ENCODE results near the gene TMEM186. TPM values are rescaled to one million over a fixed set of nuclear protein-coding genes. Genes with fewer than 3 reads are reported as not detected.
A peak's percentile ranks its signal among the peaks of the same experiment; 100 is the strongest.
"Not testable (repeated sequence)": the region's sequence is repeated elsewhere in the genome, so short reads cannot be mapped to it uniquely, and the experiment has no call there.

TMEM186 gene
- total RNA-seq = 1 to 10 TPM; 1.8 to 3.2 TPM

- Histone ChIP-seq H3K4me1 (ENCODE audit: control insufficient read depth in 1 of 2, low read depth in 2 of 2) (peaks cover 20 to 41% of the 10 kb centered on the region in 2 donors), H3K9me3 (no peaks in the 10 kb centered on the region), H3K36me3 (peaks cover 8% of the 10 kb centered on the region), H3K27ac (peak within 1 kb of the TSS; percentile 69 to 78), H3K27me3 (replicated peaks; ENCODE audit: insufficient read depth) (no peaks in the 10 kb centered on the region), H3K4me3 (peak within 1 kb of the TSS; percentile 95)
- peak; percentile 88 for ATAC-seq (ENCODE audit: insufficient number of reproducible peaks, low FRiP score, low read depth)
- no peak for TF ChIP-seq CTCF (IDR thresholded peaks at IDR 0.05)
- DNase-seq (ENCODE audit: low spot score) = peak; percentile 83
Observed at GRCh38 chr16:8797364-8798173, at the start of gene TMEM186, which contains the start of gene PMM2. TSS of gene TMEM186 (minus strand) at chr16:8797639. CDS start at chr16:8797614, 25 bp downstream. TSS of gene PMM2 (plus strand) at chr16:8797839. CDS start at chr16:8797883, 44 bp downstream.

GRCh38 chr16:8847145-8847544 lies 49.7 kb upstream of the TMEM186 start:
- TF ChIP-seq CTCF (IDR thresholded peaks at IDR 0.05) = no peak
- Histone ChIP-seq H3K36me3 (peaks cover 13% of the 10 kb centered on the region), H3K4me3 (no peak overlapping the region), H3K9me3 (no peaks in the 10 kb centered on the region), H3K4me1 (ENCODE audit: control insufficient read depth in 1 of 2, low read depth in 2 of 2) (peaks cover 0 to 7% of the 10 kb centered on the region in 2 donors), H3K27me3 (replicated peaks; ENCODE audit: insufficient read depth) (no peaks in the 10 kb centered on the region), H3K27ac (no peak overlapping the region)
- DNase-seq (ENCODE audit: low spot score) (no peak), ATAC-seq (ENCODE audit: insufficient number of reproducible peaks, low FRiP score, low read depth) (no peak)

GRCh38 chr16:8846401-8846932 lies 49.0 kb upstream of the TMEM186 start:
- Histone ChIP-seq H3K4me1 (ENCODE audit: control insufficient read depth in 1 of 2, low read depth in 2 of 2) (peaks cover 0 to 7% of the 10 kb centered on the region in 2 donors), H3K9me3 (no peaks in the 10 kb centered on the region), H3K4me3 (no peak overlapping the region), H3K27ac (no peak overlapping the region), H3K36me3 (peaks cover 13% of the 10 kb centered on the region), H3K27me3 (replicated peaks; ENCODE audit: insufficient read depth) (no peaks in the 10 kb centered on the region)
- no peak for ATAC-seq (ENCODE audit: insufficient number of reproducible peaks, low FRiP score, low read depth)
- DNase-seq (ENCODE audit: low spot score) = no peak
- TF ChIP-seq CTCF (IDR thresholded peaks at IDR 0.05) = no peak

- Histone ChIP-seq H3K27me3 (replicated peaks; ENCODE audit: insufficient read depth) (no peaks in the 10 kb centered on the region), H3K9me3 (no peaks in the 10 kb centered on the region), H3K27ac (no peak overlapping the region), H3K4me1 (ENCODE audit: control insufficient read depth in 1 of 2, low read depth in 2 of 2) (peaks cover 0 to 7% of the 10 kb centered on the region in 2 donors), H3K36me3 (peaks cover 13% of the 10 kb centered on the region), H3K4me3 (no peak overlapping the region)
- ATAC-seq (ENCODE audit: insufficient number of reproducible peaks, low FRiP score, low read depth) (no peak), DNase-seq (ENCODE audit: low spot score) (no peak)
- TF ChIP-seq CTCF (IDR thresholded peaks at IDR 0.05) = no peak
Observed at GRCh38 chr16:8845699-8846298, 48.4 kb upstream of the TMEM186 start.

GRCh38 chr16:8843296-8843695 lies 45.9 kb upstream of the TMEM186 start:
- not testable (repeated sequence) for H3K4me3 ChIP-seq; H3K9me3 ChIP-seq; H3K27me3 ChIP-seq (replicated peaks; ENCODE audit: insufficient read depth); ATAC-seq (ENCODE audit: insufficient number of reproducible peaks, low FRiP score, low read depth); H3K36me3 ChIP-seq; DNase-seq (ENCODE audit: low spot score); H3K27ac ChIP-seq; H3K4me1 ChIP-seq (ENCODE audit: control insufficient read depth in 1 of 2, low read depth in 2 of 2)

- H3K4me1 ChIP-seq (ENCODE audit: control insufficient read depth in 1 of 2, low read depth in 2 of 2); H3K4me3 ChIP-seq; H3K36me3 ChIP-seq; H3K27me3 ChIP-seq (replicated peaks; ENCODE audit: insufficient read depth); DNase-seq (ENCODE audit: low spot score); H3K27ac ChIP-seq; H3K9me3 ChIP-seq; ATAC-seq (ENCODE audit: insufficient number of reproducible peaks, low FRiP score, low read depth): not testable (repeated sequence)
Observed at GRCh38 chr16:8842016-8842415, 44.6 kb upstream of the TMEM186 start.

- DNase-seq (ENCODE audit: low spot score); ATAC-seq (ENCODE audit: insufficient number of reproducible peaks, low FRiP score, low read depth); H3K27me3 ChIP-seq (replicated peaks; ENCODE audit: insufficient read depth); H3K4me3 ChIP-seq; H3K4me1 ChIP-seq (ENCODE audit: control insufficient read depth in 1 of 2, low read depth in 2 of 2); H3K27ac ChIP-seq; H3K36me3 ChIP-seq; H3K9me3 ChIP-seq: not testable (repeated sequence)
Observed at GRCh38 chr16:8837594-8837993, 40.2 kb upstream of the TMEM186 start.

DNA sequence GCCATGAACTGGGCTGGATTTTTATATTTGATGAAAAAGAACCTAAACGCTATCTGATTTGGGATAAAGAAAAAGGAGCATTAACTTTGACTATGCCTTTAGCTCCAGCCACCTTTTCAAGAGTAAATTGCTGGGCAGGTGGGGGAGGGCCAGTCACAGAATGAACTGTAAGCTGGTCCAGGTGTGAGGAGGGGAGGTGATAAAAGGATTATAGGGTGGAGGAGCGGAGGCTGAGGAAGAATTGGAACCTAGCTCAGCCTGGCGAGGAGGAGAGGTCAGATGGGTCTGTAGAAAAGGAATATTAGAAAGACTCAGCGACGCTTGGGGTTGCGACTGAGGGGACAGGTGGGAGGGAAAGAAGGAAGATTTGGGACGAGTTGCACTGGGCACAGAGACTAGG lies 39.4 kb upstream of the TMEM186 start:
- H3K9me3 ChIP-seq; DNase-seq (ENCODE audit: low spot score); H3K27ac ChIP-seq: not testable (repeated sequence)

More for the DNA sequence above, 39.4 kb upstream of the TMEM186 start:
- not testable (repeated sequence) for H3K4me1 ChIP-seq (ENCODE audit: control insufficient read depth in 1 of 2, low read depth in 2 of 2); H3K27me3 ChIP-seq (replicated peaks; ENCODE audit: insufficient read depth); H3K36me3 ChIP-seq; H3K4me3 ChIP-seq; ATAC-seq (ENCODE audit: insufficient number of reproducible peaks, low FRiP score, low read depth)
